Endothelial cell (in vitro differentiated cells): ENCODE measurements around the gene ABHD4. TPM values are rescaled to one million over a fixed set of nuclear protein-coding genes. Genes with fewer than 3 reads are reported as not detected.
"Not testable (repeated sequence)": the region's sequence is repeated elsewhere in the genome, so short reads cannot be mapped to it uniquely, and the experiment has no call there.

Experiments
- DNase-seq: peaks from one replicate; pipeline ENCODE4 v3.0.0; 2021; ENCODE audit warnings: low spot score
- H3K27ac Mint-ChIP-seq: one replicate; pipeline ENCODE4 v1.8.0; 2021; ENCODE audit warnings: mixed read lengths, inconsistent platforms; ENCODE audit not compliant: unreplicated experiment
- H3K27me3 Mint-ChIP-seq: one replicate; pipeline ENCODE4 v1.8.0; 2021; ENCODE audit warnings: mild to moderate bottlenecking, moderate library complexity, mixed read lengths, inconsistent platforms; ENCODE audit not compliant: unreplicated experiment
- H3K36me3 Mint-ChIP-seq: one replicate; pipeline ENCODE4 v1.8.0; 2021; ENCODE audit warnings: mild to moderate bottlenecking, low read depth, mixed read lengths, inconsistent platforms; ENCODE audit not compliant: unreplicated experiment
- H3K4me1 Mint-ChIP-seq: one replicate; pipeline ENCODE4 v1.8.0; 2021; ENCODE audit warnings: mild to moderate bottlenecking, mixed read lengths, inconsistent platforms; ENCODE audit not compliant: unreplicated experiment
- H3K4me3 Mint-ChIP-seq: one replicate; pipeline ENCODE4 v1.8.0; 2021; ENCODE audit warnings: mild to moderate bottlenecking, mixed read lengths, inconsistent platforms; ENCODE audit not compliant: unreplicated experiment
- H3K9me3 Mint-ChIP-seq: one replicate; pipeline ENCODE4 v1.8.0; 2021; ENCODE audit warnings: mixed read lengths, inconsistent platforms; ENCODE audit not compliant: unreplicated experiment
- CTCF ChIP-seq: fragments of 200-600 bp; sonication (generic); IDR thresholded peaks from one replicate; pipeline ENCODE4 v1.5.0; 2021; ENCODE audit warnings: antibody characterized with exemption; ENCODE audit not compliant: unreplicated experiment
- total RNA-seq: library from RNA; stranded (reverse); fragmentation: NEBNext Ultra II Directional; extraction: Animal tissue kit (Norgen Biotek cat#: 25700); gene quantifications from one replicate; pipeline ENCODE4 v1.2.1, GENCODE V29; 2021; ENCODE audit not compliant: unreplicated experiment

Gene ABHD4
- total RNA-seq, 1 donor from 2014 or later: 77.7 TPM

GRCh38 chr14:22610931-22611330, 12.8 kb downstream of the ABHD4 start:
- no peak overlapping the region for H3K27ac Mint-ChIP-seq
- no peak overlapping the region for H3K4me3 Mint-ChIP-seq
- DNase-seq: no peak
- H3K36me3 Mint-ChIP-seq: peaks cover 52% of the 10 kb centered on the region
- TF ChIP-seq CTCF: no peak
- peaks cover 28% of the 10 kb centered on the region for H3K4me1 Mint-ChIP-seq
- peaks cover 2% of the 10 kb centered on the region for H3K27me3 Mint-ChIP-seq
- no peaks in the 10 kb centered on the region for H3K9me3 Mint-ChIP-seq

- Mint-ChIP-seq H3K4me3 (peak overlapping the region; percentile 62), H3K36me3 (peaks cover 36% of the 10 kb centered on the region), H3K27ac (peak overlapping the region; percentile 61), H3K9me3 (no peaks in the 10 kb centered on the region), H3K4me1 (peaks cover 28% of the 10 kb centered on the region), H3K27me3 (peaks cover 4% of the 10 kb centered on the region)
- TF ChIP-seq CTCF: no peak
- no peak for DNase-seq
Measured at GRCh38 chr14:22613106-22613695, 15.1 kb downstream of the ABHD4 start.

GRCh38 chr14:22613736-22614239, 15.7 kb downstream of the ABHD4 start:
- Mint-ChIP-seq H3K4me3 (no peak overlapping the region), H3K36me3 (peaks cover 36% of the 10 kb centered on the region), H3K9me3 (no peaks in the 10 kb centered on the region), H3K4me1 (peaks cover 28% of the 10 kb centered on the region), H3K27ac (peak overlapping the region; percentile 61), H3K27me3 (peaks cover 4% of the 10 kb centered on the region)
- TF ChIP-seq CTCF: no peak
- DNase-seq: no peak

- no peak for TF ChIP-seq CTCF
- Mint-ChIP-seq H3K36me3 (peaks cover 35% of the 10 kb centered on the region), H3K9me3 (no peaks in the 10 kb centered on the region), H3K4me3 (no peak overlapping the region), H3K27me3 (peaks cover 4% of the 10 kb centered on the region), H3K27ac (no peak overlapping the region), H3K4me1 (peaks cover 28% of the 10 kb centered on the region)
- no peak for DNase-seq
Measured at GRCh38 chr14:22614240-22614799, 16.2 kb downstream of the ABHD4 start.

GRCh38 chr14:22615765-22616164, 17.7 kb downstream of the ABHD4 start:
- not testable (repeated sequence) for H3K27ac Mint-ChIP-seq, H3K27me3 Mint-ChIP-seq, H3K4me3 Mint-ChIP-seq, H3K9me3 Mint-ChIP-seq, DNase-seq
- Mint-ChIP-seq H3K36me3 (peaks cover 23% of the 10 kb centered on the region), H3K4me1 (peaks cover 28% of the 10 kb centered on the region)
